Lower leg skin (tissue), 3 donors: ENCODE data around the gene EYA3.

Source experiments
- POLR2A ChIP-seq, 2 donors: fragments of 450-650 bp; IDR thresholded peaks; one replicate each; pipeline ENCODE4 v1.6.1; 2016 to 2017; ENCODE audit warnings: antibody characterized with exemption in 2 of 2, mild to moderate bottlenecking in 1 of 2, moderate library complexity in 1 of 2
- TF ChIP-seq, protein P1 (sequence below), 3 donors: fragments of 450-650 bp; IDR thresholded peaks; one replicate each; pipeline ENCODE4 v1.5.1; 2016; ENCODE audit warnings: antibody characterized with exemption in 3 of 3, mild to moderate bottlenecking in 3 of 3, moderate library complexity in 2 of 3

DNA sequence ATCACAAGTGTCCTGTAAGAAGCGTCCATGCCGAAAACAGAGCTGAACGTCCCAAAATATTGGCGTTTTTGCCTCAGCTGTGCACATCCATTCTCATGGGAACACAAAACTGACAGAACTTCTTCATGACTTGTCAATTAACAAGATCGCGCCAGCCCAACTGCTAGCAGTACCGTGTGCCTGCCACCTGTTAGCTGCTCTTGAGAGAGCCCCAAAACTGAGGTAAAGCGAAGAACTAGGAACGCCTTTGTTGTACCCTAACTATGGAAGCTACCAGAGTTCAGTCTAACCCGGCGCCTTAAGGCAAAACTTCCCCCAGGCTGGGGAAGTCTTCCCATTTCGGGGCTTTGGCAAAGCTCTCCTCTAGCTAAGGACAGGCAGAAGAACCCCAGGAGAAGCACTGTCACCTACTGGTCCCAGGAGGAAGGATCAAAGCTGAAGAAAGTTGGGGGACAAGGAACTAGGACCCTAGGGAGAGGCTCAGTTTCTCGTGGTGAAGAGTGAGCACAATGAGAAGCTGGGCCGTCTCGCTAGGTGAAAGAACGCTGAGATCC lies 719 bp downstream of the EYA3 start:
- TF ChIP-seq, protein P1, sequence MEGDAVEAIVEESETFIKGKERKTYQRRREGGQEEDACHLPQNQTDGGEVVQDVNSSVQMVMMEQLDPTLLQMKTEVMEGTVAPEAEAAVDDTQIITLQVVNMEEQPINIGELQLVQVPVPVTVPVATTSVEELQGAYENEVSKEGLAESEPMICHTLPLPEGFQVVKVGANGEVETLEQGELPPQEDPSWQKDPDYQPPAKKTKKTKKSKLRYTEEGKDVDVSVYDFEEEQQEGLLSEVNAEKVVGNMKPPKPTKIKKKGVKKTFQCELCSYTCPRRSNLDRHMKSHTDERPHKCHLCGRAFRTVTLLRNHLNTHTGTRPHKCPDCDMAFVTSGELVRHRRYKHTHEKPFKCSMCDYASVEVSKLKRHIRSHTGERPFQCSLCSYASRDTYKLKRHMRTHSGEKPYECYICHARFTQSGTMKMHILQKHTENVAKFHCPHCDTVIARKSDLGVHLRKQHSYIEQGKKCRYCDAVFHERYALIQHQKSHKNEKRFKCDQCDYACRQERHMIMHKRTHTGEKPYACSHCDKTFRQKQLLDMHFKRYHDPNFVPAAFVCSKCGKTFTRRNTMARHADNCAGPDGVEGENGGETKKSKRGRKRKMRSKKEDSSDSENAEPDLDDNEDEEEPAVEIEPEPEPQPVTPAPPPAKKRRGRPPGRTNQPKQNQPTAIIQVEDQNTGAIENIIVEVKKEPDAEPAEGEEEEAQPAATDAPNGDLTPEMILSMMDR (IDR thresholded peaks at IDR 0.05) = no peak
- TF ChIP-seq POLR2A (IDR thresholded peaks at IDR 0.05) = no peak
